Endothelial cell of umbilical vein (primary cell): Measurements from ENCODE around the gene CDH3. TPM values are rescaled to one million over a fixed set of nuclear protein-coding genes. Genes with fewer than 3 reads are reported as not detected.
A peak's percentile ranks its signal among the peaks of the same experiment; 100 is the strongest.

ENCODE experiments used
- BruUV-seq: library from RNA; stranded (reverse); fragments of 400-500 nt; replicated peaks from 2 replicates; lab custom pipeline; 2021; lab: Mats Ljungman, UMichigan
- CTCF ChIA-PET: fragments of 300-600, 350-600 bp; sonication (Branson Sonifier 250); formaldehyde crosslinking; loops from one replicate; lab custom pipeline; 2021; ENCODE audit warnings: antibody characterized with exemption, inconsistent platforms; lab: Charles Lee
- POLR2A ChIA-PET: fragments of 300-600, 350-600 bp; sonication (Branson Sonifier 250); formaldehyde crosslinking; loops from one replicate; lab custom pipeline; 2021; ENCODE audit warnings: antibody characterized with exemption, inconsistent platforms; lab: Charles Lee
- DNase-seq: peaks from one replicate; pipeline ENCODE4 v3.0.0-alpha.2; 2011; ENCODE audit warnings: low read depth, low spot score
- FAIRE-seq: peaks from 2 replicates; lab custom pipeline; 2011; peaks lifted over from hg19 to GRCh38; lab: Jason Lieb, UNC
- H2AFZ ChIP-seq: 2 replicates; pipeline ENCODE4 v1.6.0; 2012; ENCODE audit warnings: low read depth, low read length, control low read depth, inconsistent platforms
- H3K27ac ChIP-seq: 2 replicates; pipeline ENCODE4 v1.5.1; 2011; ENCODE audit warnings: low read depth, mild to moderate bottlenecking, control low read depth, low read length, moderate library complexity; ENCODE audit not compliant: insufficient read depth
- H3K27me3 ChIP-seq, 2 experiments: 2 replicates each; pipeline versions ENCODE4 v1.6.0 to v1.6.1; 2011; ENCODE audit warnings: low read length in 2 of 2, mixed read lengths in 1 of 2; ENCODE audit not compliant: control insufficient read depth in 2 of 2, insufficient read depth in 2 of 2
- H3K36me3 ChIP-seq, 2 experiments: 2 replicates in 1 of 2; 3 replicates in 1 of 2; pipeline ENCODE4 v1.5.1; 2011; ENCODE audit warnings: low read length in 2 of 2, mild to moderate bottlenecking in 1 of 2, moderate library complexity in 1 of 2; ENCODE audit not compliant: control insufficient read depth in 2 of 2, insufficient read depth in 2 of 2; ENCODE audit errors: extremely low read depth in 1 of 2
- H3K4me1 ChIP-seq: 3 replicates; pipeline ENCODE4 v1.5.1; 2011; ENCODE audit warnings: mild to moderate bottlenecking, low read length; ENCODE audit not compliant: control insufficient read depth, insufficient read depth; ENCODE audit errors: extremely low read depth
- H3K4me2 ChIP-seq: 2 replicates; pipeline ENCODE4 v1.6.1; 2011; ENCODE audit warnings: low read length, control low read depth, mixed read lengths; ENCODE audit not compliant: insufficient read depth
- H3K4me3 ChIP-seq, 3 experiments: fragments of 200-600 bp in 1 of 3; sonication (generic), shearing (Covaris generic) in 1 of 3; replicated peaks in 1 of 3; 2 replicates each; pipeline ENCODE4 v1.5.1; 2011 to 2016; ENCODE audit warnings: control low read depth in 3 of 3, low read length in 3 of 3, mild to moderate bottlenecking in 2 of 3, inconsistent platforms in 1 of 3, low read depth in 1 of 3, moderate library complexity in 1 of 3; ENCODE audit not compliant: insufficient read depth in 1 of 3
- H3K79me2 ChIP-seq: 2 replicates; pipeline ENCODE4 v1.6.0; 2012; ENCODE audit warnings: low read length, inconsistent platforms; ENCODE audit not compliant: control insufficient read depth, insufficient read depth
- H3K9ac ChIP-seq: replicated peaks from 2 replicates; pipeline ENCODE3; 2011; ENCODE audit warnings: low read length, control low read depth; ENCODE audit not compliant: insufficient read depth; ENCODE audit errors: extremely low read depth
- H3K9me1 ChIP-seq: replicated peaks from 3 replicates; pipeline ENCODE4 v1.6.0; 2011; ENCODE audit warnings: mild to moderate bottlenecking, low read length; ENCODE audit not compliant: control insufficient read depth, insufficient read depth; ENCODE audit errors: extremely low read depth
- H3K9me3 ChIP-seq: replicated peaks from 2 replicates; pipeline ENCODE4 v1.5.1; 2012; ENCODE audit warnings: low read length, inconsistent platforms; ENCODE audit not compliant: control insufficient read depth, insufficient read depth
- H4K20me1 ChIP-seq: replicated peaks from 2 replicates; pipeline ENCODE3; 2011; ENCODE audit warnings: mild to moderate bottlenecking, low read length; ENCODE audit not compliant: control insufficient read depth, insufficient read depth; ENCODE audit errors: extremely low read depth
- EZH2 ChIP-seq: IDR thresholded peaks from 2 replicates; pipeline ENCODE4 v1.6.1; 2012; ENCODE audit warnings: borderline replicate concordance, low read depth, mild to moderate bottlenecking, moderate library complexity, low read length, inconsistent platforms; ENCODE audit not compliant: severe bottlenecking
- FOS ChIP-seq: IDR thresholded peaks from 2 replicates; pipeline ENCODE4 v1.6.1; 2011; ENCODE audit warnings: mild to moderate bottlenecking, low read length, moderate library complexity, borderline replicate concordance; ENCODE audit not compliant: insufficient read depth
- GATA2 ChIP-seq: IDR thresholded peaks from 2 replicates; pipeline ENCODE4 v1.7.0; 2011; ENCODE audit warnings: low read depth, mild to moderate bottlenecking, moderate library complexity, mixed read lengths, low read length; ENCODE audit not compliant: insufficient read length, insufficient read depth
- JUN ChIP-seq: IDR thresholded peaks from 2 replicates; pipeline ENCODE4 v1.6.1; 2011; ENCODE audit warnings: borderline replicate concordance, low read depth; ENCODE audit not compliant: insufficient read length, insufficient read depth
- MYC ChIP-seq: IDR thresholded peaks from one replicate; pipeline ENCODE4 v1.6.1; 2011; ENCODE audit warnings: mild to moderate bottlenecking, low read depth, low read length
- POLR2A ChIP-seq: IDR thresholded peaks from 2 replicates; pipeline ENCODE4 v1.6.1; 2012; ENCODE audit warnings: low read depth, mild to moderate bottlenecking, control low read depth, low read length
- POLR2AphosphoS5 ChIP-seq: IDR thresholded peaks from 2 replicates; pipeline ENCODE4 v1.6.1; 2012; ENCODE audit warnings: low read depth, mild to moderate bottlenecking, control low read depth, low read length, moderate library complexity; ENCODE audit not compliant: insufficient read depth
- dilution Hi-C: fragments of 300-500 bp; cut with MboI; formaldehyde crosslinking; loops from one replicate; pipeline ENCODE4 v1.15.0; 2019; ENCODE audit warnings: low sequenced_read_pairs; ENCODE audit not compliant: extremely low pct_ligation_motif_present
- intact Hi-C: fragments of 100-400 bp; cut with micrococcal nuclease; formaldehyde crosslinking; loops from one replicate; pipeline ENCODE4 v1.10.0; 2022
- polyA plus RNA-seq, 4 experiments: library from polyadenylated mRNA; depleted of rRNA in 3 of 4; stranded (reverse) in 3 of 4; unstranded in 1 of 4; fragments of >200 nt; gene quantifications; 2 replicates each; pipeline versions ENCODE4 v1.2.1 to v1.2.3, GENCODE V29; 2011 to 2012; ENCODE audit warnings: missing spikeins in 1 of 4
- total RNA-seq: library from RNA; stranded (reverse); gene quantifications from 2 replicates; pipeline ENCODE4 v1.2.3, GENCODE V29; 2021
- TF ChIP-seq, protein P1 (sequence below), 2 donors: IDR thresholded peaks; 1 replicate in 1 of 2; 2 replicates in 1 of 2; pipeline ENCODE4 v1.5.1; 2011; ENCODE audit warnings: low read length in 2 of 2, mild to moderate bottlenecking in 2 of 2, moderate library complexity in 2 of 2, control low read depth in 1 of 2, inconsistent platforms in 1 of 2, low read depth in 1 of 2; ENCODE audit not compliant: insufficient read depth in 1 of 2; ENCODE audit errors: extremely low read depth in 1 of 2
- TF ChIP-seq, protein P2 (sequence below): IDR thresholded peaks from 2 replicates; pipeline ENCODE4 v1.6.1; 2011; ENCODE audit not compliant: insufficient read depth, insufficient read length

The CDH3 gene
- total and polyA plus RNA-seq, 2 donors (not counting 3 experiments of a cell fraction or from before 2014, with no cell fraction given), result 0.03 TPM; not detected in 1

DNA sequence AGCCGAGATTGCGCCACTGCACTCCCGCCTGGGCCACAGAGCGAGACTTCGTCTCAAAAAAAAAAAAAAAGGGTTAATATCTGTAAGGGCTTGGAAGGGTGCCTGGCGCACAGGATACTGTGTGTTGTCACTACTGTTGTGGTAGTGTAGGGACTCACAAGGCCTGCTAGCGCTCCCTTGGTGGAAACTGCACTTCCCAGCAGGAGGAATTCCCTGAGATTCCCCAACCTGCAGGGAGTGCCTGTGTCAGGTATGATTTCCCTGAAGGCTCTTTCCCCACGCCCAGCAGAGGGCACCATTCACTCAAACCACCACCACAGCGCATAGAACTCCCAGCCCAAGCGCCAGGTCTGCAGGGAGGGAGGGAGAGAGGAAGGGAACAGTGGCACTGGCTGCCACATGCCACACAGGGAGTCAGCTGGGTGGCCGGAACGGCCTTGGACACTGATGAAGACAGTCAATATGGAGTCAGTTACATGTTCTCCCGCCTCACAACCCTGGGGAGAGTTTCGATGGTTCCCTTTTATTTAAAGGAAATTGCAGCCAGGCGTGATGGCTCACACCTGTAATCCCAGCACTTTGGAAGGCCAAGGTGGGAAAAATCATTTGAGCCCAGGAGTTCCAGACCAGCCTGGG is 59.2 kb downstream of the CDH3 start:
- no peaks in the 10 kb centered on the region for H3K79me2 ChIP-seq
- H4K20me1 ChIP-seq, result no peaks in the 10 kb centered on the region
- no peak overlapping the region for H2AFZ ChIP-seq
- no peak overlapping the region for H3K9ac ChIP-seq
- intact Hi-C loops (loop anchor here (1.0 to 5.0 kb wide), 5 partner anchors 96 to 420 kb away; no protein-coding TSS in a partner anchor), dilution Hi-C loops (no loop called here)
- peaks cover 3% of the 10 kb centered on the region for H3K4me1 ChIP-seq
- no peaks in the 10 kb centered on the region for H3K27me3 ChIP-seq
- ChIA-PET CTCF (no interaction called here), POLR2A (no interaction called here)
- no peak overlapping the region for H3K4me3 ChIP-seq
- H3K27ac ChIP-seq, result no peak overlapping the region
- H3K9me3 ChIP-seq, result no peaks in the 10 kb centered on the region
- H3K9me1 ChIP-seq, result no peaks in the 10 kb centered on the region
- TF ChIP-seq JUN (no peak), POLR2A (no peak)
- TF ChIP-seq, protein P1, sequence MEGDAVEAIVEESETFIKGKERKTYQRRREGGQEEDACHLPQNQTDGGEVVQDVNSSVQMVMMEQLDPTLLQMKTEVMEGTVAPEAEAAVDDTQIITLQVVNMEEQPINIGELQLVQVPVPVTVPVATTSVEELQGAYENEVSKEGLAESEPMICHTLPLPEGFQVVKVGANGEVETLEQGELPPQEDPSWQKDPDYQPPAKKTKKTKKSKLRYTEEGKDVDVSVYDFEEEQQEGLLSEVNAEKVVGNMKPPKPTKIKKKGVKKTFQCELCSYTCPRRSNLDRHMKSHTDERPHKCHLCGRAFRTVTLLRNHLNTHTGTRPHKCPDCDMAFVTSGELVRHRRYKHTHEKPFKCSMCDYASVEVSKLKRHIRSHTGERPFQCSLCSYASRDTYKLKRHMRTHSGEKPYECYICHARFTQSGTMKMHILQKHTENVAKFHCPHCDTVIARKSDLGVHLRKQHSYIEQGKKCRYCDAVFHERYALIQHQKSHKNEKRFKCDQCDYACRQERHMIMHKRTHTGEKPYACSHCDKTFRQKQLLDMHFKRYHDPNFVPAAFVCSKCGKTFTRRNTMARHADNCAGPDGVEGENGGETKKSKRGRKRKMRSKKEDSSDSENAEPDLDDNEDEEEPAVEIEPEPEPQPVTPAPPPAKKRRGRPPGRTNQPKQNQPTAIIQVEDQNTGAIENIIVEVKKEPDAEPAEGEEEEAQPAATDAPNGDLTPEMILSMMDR (IDR thresholded peaks at IDR 0.05; ENCODE audit: extremely low read depth in 1 of 2, insufficient read depth in 1 of 2, low read depth in 1 of 2, low read length in 2 of 2), result peak; percentile 78 to 85
- peak; percentile 52 for DNase-seq
- H3K4me2 ChIP-seq, result no peak overlapping the region
- BruUV-seq, result no TSS peak
- peak; percentile 86 for FAIRE-seq
- H3K36me3 ChIP-seq, result no peaks in the 10 kb centered on the region

DNA sequence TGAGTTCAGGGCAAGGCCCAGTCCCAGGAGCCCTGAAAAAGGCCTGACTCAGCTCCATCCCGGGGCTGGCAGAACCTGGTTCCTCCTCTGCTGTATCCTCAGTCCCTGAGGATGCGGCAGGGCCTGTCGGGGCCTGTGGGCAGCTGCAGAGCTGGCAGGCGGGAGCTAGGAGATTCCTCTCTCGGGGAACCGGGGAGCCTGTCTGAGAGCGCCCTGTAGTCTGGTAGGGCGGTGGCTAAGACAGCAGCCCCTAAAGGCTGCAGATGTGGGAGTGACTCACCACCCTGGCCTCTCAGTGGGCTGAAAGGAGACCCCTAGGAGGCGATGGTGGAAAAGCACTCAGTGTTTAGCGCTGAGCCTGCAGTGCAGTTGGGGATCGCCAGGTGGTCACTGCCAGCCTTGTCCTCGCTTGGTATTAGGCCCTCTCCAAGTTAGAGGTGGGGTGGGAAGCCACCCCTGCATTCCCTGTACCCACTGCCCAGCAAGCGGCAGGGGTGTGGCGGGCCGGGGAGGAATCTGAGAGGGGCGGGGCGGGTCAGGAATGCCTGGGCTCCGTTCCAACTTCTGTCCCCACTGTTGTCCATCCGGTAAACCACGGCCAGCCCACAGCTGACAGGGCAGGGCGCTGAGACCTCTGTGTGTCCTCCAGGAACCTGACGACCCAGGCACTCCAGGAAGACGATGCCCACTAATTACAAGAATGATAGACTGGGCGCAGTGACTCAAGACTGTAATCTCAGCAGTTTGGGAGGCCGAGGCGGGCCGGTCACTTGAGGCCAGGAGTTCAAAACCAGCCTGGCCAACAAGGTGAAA is 62.4 kb downstream of the CDH3 start:
- no peak overlapping the region for H3K27ac ChIP-seq
- no peaks in the 10 kb centered on the region for H3K27me3 ChIP-seq
- no peak overlapping the region for H3K9ac ChIP-seq
- no peak overlapping the region for H2AFZ ChIP-seq
- H3K79me2 ChIP-seq, result no peaks in the 10 kb centered on the region
- no peak for FAIRE-seq
- H3K4me2 ChIP-seq, result no peak overlapping the region
- H3K36me3 ChIP-seq, result no peaks in the 10 kb centered on the region
- no TSS peak for BruUV-seq
- ChIA-PET CTCF (no interaction called here), POLR2A (no interaction called here)
- no peaks in the 10 kb centered on the region for H3K4me1 ChIP-seq
- DNase-seq, result no peak
- dilution Hi-C loops (no loop called here), intact Hi-C loops (no loop called here)
- H3K9me1 ChIP-seq, result no peaks in the 10 kb centered on the region
- H4K20me1 ChIP-seq, result no peaks in the 10 kb centered on the region
- no peaks in the 10 kb centered on the region for H3K9me3 ChIP-seq
- no peak overlapping the region for H3K4me3 ChIP-seq
- TF ChIP-seq MYC (no peak), EZH2 (no peak), JUN (no peak), POLR2AphosphoS5 (no peak), POLR2A (no peak), FOS (no peak), GATA2 (no peak)
- TF ChIP-seq, protein P2, sequence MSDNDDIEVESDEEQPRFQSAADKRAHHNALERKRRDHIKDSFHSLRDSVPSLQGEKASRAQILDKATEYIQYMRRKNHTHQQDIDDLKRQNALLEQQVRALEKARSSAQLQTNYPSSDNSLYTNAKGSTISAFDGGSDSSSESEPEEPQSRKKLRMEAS, result no peak
- TF ChIP-seq, protein P1 (IDR thresholded peaks at IDR 0.05; ENCODE audit: extremely low read depth in 1 of 2, insufficient read depth in 1 of 2, low read depth in 1 of 2, low read length in 2 of 2), result no peak
